CD4-positive, alpha-beta T cell treated with Interleukin-4 for 1 hour (primary cell): ENCODE results near the gene CNGA3.
"Not testable (repeated sequence)": the region's sequence is repeated elsewhere in the genome, so short reads cannot be mapped to it uniquely, and the experiment has no call there.

Source experiments
- DNase-seq, 2 donors: peaks; one replicate each; pipeline ENCODE4 v3.0.0-alpha.2; 2020 to 2022

The CNGA3 gene

DNA sequence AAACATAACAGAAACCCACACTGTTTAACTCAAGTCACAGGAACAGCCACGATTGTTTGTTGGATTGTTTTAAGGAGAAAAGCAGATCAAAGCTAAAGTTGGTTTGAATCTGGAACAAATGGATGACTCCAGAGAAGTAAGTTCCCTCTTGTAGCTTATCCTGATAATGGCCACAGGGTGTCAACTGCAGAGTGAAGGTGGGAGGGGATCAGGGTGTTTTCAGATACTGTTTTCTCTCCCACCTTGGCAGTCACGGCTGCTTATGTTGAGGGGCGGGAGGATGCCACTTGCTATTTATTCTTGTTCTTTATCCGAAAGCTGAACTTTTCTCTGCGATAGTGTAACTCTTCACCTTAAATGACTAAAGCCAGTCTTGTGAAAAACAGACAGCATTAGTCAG is 61.9 kb downstream of the CNGA3 start:
- no peak for DNase-seq

DNA sequence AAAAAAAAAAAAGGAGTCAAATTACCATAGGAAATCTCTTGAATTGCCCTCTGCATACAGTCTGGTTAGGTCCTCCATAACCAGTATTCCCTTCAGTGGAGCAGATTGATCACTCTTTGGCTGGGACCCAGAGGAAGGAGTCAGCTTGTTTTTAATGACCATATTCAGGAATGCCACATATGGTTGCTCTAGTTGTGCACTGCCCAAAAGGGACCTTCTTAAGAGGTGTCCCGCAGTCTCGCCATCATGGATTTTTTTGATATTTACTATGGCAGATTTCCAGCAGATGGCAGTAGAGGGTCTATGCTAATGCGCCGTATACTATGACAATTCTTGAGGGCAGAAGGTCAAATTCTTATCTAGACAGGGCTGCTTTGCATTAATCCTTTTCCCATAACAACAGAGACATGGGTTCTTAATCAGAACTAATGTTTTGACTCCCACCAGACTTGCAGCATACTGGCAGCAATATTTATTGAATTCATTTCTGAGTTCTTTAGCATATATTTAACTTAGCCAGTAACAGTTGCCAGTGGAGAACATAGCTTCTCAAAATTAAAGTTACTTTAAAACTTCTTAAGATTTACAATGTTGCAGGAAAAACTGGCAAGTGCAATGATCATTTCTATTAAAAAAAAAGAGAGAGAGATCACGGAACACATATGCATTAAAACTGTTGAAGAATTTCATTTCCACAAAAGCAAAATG is 66.6 kb downstream of the CNGA3 start:
- DNase-seq = peak; percentile 65 to 84

DNA sequence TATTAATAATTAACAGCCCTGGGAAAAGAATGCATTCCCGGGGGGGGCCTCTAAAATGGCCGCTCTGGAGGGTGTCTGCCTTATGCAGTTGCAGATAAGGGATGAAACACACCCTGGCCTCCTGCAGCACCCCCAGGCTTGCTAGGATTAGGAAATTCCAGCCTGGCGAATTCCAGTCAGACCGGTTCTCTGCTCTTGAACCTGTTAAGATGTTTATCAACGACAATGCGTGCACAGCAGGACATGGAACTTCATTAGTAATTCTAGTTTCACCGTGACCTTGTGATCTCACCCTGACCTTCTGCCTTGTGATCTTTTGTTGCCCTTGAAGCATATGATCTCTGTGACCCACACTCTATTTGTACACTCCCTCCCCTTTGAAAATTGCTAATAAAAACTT is 68.0 kb downstream of the CNGA3 start:
- DNase-seq = not testable (repeated sequence)

- not testable (repeated sequence) for DNase-seq
Observed at GRCh38 chr2:98415719-98416248, 69.5 kb downstream of the CNGA3 start.

GRCh38 chr2:98416383-98417159 is 70.3 kb downstream of the CNGA3 start:
- no peak for DNase-seq

DNA sequence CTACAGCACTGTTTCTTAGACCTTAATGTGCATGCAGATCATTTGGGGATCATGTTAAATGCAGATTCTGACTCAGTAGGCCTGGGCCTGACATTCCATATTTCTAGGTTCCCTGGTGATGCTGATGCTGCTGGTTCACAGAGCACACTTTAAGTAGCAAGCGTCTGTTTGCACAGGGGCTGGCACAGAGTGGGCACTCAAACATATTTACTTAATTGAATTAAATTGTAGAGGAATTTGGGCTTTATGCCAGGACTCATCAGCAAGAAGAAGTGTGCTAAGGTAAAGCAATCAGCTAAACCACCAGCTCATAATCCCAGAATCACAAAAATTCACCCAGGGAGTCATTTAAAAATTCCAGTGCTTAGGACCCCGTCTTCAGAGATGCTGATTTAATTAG is 73.3 kb downstream of the CNGA3 start:
- no peak for DNase-seq

DNA sequence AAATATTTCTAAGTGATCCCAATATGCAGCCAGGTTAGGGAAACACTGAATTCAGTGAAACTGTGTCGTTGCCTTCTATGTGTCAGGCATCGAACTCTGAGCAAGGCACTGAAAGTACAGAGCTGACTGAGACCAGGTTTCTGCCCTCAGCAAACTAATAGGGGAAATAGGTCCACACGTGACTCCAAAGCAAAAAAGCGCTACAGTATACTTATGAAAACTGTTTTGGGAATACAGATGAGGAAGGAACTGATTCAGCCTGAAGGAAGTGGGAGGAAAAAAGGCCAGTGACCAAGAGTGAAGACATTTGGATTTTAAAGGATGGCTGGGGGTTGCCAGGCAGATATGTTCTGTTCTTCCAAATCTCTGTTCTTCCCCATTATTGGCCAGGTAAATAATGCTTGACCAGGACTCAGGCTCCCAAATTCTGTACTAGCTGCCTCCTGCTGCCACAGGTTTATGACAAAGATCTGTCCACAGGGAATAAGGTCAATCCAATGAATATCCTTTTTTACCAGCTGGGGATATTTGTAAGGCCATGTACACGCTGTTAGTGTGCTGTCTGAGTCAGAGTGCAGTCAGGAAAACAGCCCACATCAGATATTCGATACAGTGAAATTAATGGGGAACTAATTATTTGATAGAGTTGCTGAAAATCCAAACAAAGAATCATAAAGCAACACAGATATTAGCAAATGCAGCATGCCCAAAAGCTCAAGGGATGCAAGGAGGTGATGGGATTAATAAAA is 73.9 kb downstream of the CNGA3 start:
- DNase-seq = no peak

DNA sequence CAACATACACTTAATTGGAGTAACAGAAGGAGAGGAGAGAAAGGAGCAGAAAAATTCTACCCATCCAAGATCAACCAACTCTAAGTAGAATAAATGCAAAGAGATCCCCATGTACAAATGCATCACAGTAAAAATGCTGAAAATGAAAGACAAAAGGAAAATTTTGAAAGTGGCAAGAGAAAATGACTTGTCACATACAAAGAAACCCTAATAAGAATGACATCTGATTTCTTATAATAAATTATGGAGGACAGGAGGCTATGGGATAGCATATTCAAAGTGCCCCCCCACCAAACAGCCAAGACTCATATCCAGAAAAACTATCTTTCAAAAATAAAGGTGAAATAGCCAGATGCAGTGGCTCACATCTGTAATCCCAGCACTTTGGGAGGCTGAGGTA is 76.2 kb downstream of the CNGA3 start:
- no peak for DNase-seq

DNA sequence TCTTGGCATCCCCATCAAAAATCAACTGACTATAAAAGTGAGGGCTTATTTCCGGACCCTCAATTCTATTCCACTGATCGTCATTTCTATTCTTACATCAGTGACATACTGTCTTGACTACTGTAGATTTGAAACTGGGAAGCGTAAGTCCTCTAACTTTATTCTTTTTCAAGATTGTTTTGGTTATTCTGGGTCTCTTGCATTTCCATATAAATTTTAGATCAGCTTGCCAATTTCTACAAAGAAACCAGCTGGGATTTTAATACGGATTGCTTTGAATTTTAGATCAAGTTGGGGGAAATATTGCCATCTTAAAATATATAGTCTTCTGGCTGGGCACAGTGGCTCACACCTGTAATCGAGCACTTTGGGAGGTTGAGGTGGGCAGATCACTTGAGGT is 80.5 kb downstream of the CNGA3 start:
- no peak for DNase-seq

GRCh38 chr2:98432145-98432544 is 85.9 kb downstream of the CNGA3 start:
- DNase-seq = no peak

GRCh38 chr2:98433363-98433964 is 87.2 kb downstream of the CNGA3 start:
- no peak for DNase-seq

DNA sequence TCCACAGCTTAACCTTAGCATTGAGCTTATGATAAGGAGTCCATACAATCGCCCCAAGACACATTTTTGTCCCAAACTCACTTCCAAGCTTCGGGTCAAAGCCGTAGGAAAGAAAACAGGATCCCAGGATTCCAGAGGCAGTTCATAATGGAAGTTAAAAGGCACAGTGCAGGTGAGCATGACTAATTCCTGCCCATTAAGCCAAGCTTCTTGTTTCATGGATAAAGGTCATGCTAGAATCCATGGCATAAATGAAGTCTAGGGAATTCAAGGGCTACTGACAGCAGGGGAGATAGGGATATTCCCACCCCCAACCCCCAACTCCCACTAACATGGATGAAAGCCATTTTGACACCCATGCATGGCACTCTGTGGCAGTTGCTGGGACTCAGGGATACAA is 88.2 kb downstream of the CNGA3 start:
- DNase-seq = no peak

GRCh38 chr2:98435670-98436069 is 89.4 kb downstream of the CNGA3 start:
- not testable (repeated sequence) for DNase-seq

DNA sequence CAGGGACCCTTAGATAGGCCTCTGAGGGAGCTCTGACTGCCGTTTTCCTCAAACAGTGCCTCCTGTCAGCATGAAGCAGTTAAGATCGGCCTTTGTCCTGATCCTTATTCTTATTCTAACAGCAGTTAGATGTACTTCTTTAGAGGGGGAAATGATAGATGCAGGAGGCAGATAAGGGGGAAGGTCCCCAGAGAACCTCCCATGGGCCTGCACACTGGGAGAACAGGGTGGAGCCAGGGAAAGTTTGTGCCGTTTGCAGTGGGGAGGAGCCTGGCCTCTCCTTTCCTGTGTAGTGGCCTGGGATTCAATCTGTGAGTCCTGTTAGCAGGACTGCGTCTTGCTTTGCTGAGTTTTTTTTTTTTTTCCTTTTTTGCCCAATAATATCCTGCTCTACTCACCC is 90.5 kb downstream of the CNGA3 start:
- no peak for DNase-seq

- DNase-seq = peak in 1 of 2 donors; percentile 73
Observed at GRCh38 chr2:98438190-98439133, 92.2 kb downstream of the CNGA3 start.

DNA sequence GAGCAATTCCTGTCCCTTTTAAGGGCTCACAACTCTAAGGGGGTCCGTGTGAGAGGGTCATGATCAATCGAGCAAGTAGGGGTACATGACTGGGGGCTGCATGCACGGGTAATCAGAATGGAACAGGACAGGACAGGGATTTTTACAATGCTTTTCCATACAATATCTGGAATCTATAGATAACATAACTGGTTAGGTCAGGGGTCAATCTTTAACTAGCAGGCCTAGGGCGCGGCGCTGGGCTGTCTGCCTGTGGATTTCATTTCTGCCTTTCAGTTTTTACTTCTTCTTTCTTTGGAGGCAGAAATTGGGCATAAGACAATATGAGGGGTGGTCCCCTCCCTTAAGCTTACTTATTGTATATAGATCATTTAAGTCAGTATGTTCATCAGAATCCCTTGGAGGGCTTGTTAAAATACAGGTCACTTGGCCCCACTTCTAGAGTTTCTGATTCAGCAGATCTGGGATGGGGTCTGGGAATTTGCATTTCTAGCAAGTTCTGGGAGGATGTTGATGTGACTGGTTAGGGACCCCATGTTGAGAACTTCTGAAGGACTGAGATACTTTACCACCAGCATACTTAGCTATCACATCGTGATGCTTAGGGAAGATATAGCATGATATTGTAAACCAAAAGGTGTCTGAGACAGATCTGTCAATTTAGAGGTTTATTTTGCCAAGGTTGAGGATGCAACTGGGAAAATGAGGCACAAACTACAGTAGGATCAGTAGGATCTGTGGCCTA is 95.6 kb downstream of the CNGA3 start:
- no peak for DNase-seq

GRCh38 chr2:98442488-98442887 is 96.2 kb downstream of the CNGA3 start:
- DNase-seq = no peak

- peak; percentile 83 for DNase-seq
Observed at GRCh38 chr2:98444436-98445176, 98.3 kb downstream of the CNGA3 start, which contains the start of gene INPP4A. TSS of gene INPP4A (plus strand) at chr2:98444858. CDS start at chr2:98520049, 75,191 bp downstream.

- DNase-seq = no peak
Observed at GRCh38 chr2:98445177-98445682, 99.0 kb downstream of the CNGA3 start.
